Hair follicle dermal papilla cell (primary cell): Measurements from ENCODE around the gene SEMA4D. TPM values are rescaled to one million over a fixed set of nuclear protein-coding genes. Genes with fewer than 3 reads are reported as not detected.

Experiments used
- small RNA-seq: library from RNA; depleted of rRNA; stranded (forward); fragments of <200 nt; gene quantifications from one replicate; pipeline ENCODE3, GENCODE V24; 2012
- total RNA-seq: library from RNA; depleted of rRNA; stranded (reverse); fragments of >200 nt; gene quantifications from 2 replicates; pipeline ENCODE4 v1.2.3, GENCODE V29; 2012

The SEMA4D gene
- total RNA-seq = 0.12 and 0.81 TPM in 2 replicates

GRCh38 chr9:89497978-89498851 lies at the start of gene SEMA4D:
SEMA4D (minus strand) TSS chr9:89498113; CDS start chr9:89405456, 92,657 bp downstream.

GRCh38 chr9:89318123-89319014 lies 179.5 kb downstream of the SEMA4D start, which contains the start of gene SECISBP2:
SECISBP2 (plus strand) TSS chr9:89318500; CDS start chr9:89318577, 77 bp downstream.

Small RNA genes within 50 kb of the gene (small RNA-seq; reads per million reads assigned to genes)
- gene MIR3153 = not detected

Other genes starting within 250 kb of the SEMA4D start
- 10.4 and 12.2 TPM in 2 replicates for gene CKS2, start 186.9 kb downstream of the SEMA4D start, total RNA-seq
- 28.5 and 35.2 TPM in 2 replicates for gene SECISBP2, start 179.6 kb downstream of the SEMA4D start, total RNA-seq
- gene GADD45G, start 106.9 kb upstream of the SEMA4D start, total RNA-seq = 0.61 and 0.81 TPM in 2 replicates